HEK293 (cell line): ENCODE data around the gene RNF144A.

Experiments used
- CTCF ChIP-seq: fragments of 450-650 bp; formaldehyde crosslinking; IDR thresholded peaks from 2 replicates; pipeline ENCODE4 v1.5.1; 2016; ENCODE audit warnings: missing biosample characterization, missing genetic modification characterization
- MYNN ChIP-seq: fragments of 450-650 bp; formaldehyde crosslinking; IDR thresholded peaks from 2 replicates; pipeline ENCODE4 v1.5.1; 2016; ENCODE audit warnings: missing biosample characterization, missing genetic modification characterization, borderline replicate concordance
- ZFHX2 ChIP-seq: fragments of 450-650 bp; formaldehyde crosslinking; conservative IDR thresholded peaks from 2 replicates; pipeline ENCODE4 v1.5.1; 2016; ENCODE audit warnings: missing biosample characterization, missing genetic modification characterization
- ZNF571 ChIP-seq: fragments of 450-650 bp; formaldehyde crosslinking; IDR thresholded peaks from 2 replicates; pipeline ENCODE4 v1.5.0; 2017; ENCODE audit warnings: missing biosample characterization, missing genetic modification characterization
- ZNF585B ChIP-seq: fragments of 450-650 bp; formaldehyde crosslinking; IDR thresholded peaks from 2 replicates; pipeline ENCODE4 v1.5.1; 2016; ENCODE audit warnings: missing biosample characterization, missing genetic modification characterization
- ZNF624 ChIP-seq: fragments of 450-650 bp; formaldehyde crosslinking; IDR thresholded peaks from 2 replicates; pipeline ENCODE4 v1.5.1; 2017; ENCODE audit warnings: missing biosample characterization, missing genetic modification characterization
- ZSCAN23 ChIP-seq: fragments of 450-650 bp; formaldehyde crosslinking; IDR thresholded peaks from 2 replicates; pipeline ENCODE4 v1.5.1; 2016; ENCODE audit warnings: missing biosample characterization, missing genetic modification characterization
- ZSCAN30 ChIP-seq: fragments of 450-650 bp; IDR thresholded peaks from 2 replicates; pipeline ENCODE4 v1.5.1; 2018; ENCODE audit warnings: missing biosample characterization, mild to moderate bottlenecking, missing genetic modification characterization, moderate library complexity
- TF ChIP-seq, protein P1 (sequence below): fragments of 450-650 bp; formaldehyde crosslinking; IDR thresholded peaks from 2 replicates; pipeline ENCODE4 v1.5.1; 2016; ENCODE audit warnings: missing biosample characterization, missing genetic modification characterization

DNA sequence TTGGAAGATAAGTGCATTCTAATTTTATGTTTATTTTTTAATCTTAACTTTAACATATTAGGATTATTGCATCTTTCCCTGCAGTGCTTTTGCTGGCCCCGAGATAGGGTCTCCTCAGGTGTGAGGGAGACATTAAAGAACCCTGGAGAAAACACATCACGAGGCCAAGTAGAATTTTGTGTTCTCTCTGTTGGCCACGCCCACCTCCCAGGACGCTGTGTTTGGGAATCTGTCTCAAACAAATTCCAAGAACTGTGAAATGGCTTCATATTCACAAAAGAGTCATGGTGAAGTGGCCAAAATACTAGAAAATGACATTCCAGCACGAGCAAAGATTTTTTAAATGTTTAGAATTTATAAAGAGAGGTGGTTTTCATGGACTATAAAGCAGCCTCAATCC, 27.3 kb downstream of the RNF144A start:
- no peak for TF ChIP-seq ZSCAN30
- TF ChIP-seq ZSCAN23 (tag by site-specific recombination), result no peak
- no peak for TF ChIP-seq ZFHX2 (tag by site-specific recombination)
- no peak for TF ChIP-seq CTCF (tag by site-specific recombination)
- no peak for TF ChIP-seq ZNF624 (tag by site-specific recombination)
- TF ChIP-seq MYNN (tag by site-specific recombination), result no peak
- no peak for TF ChIP-seq ZNF571 (tag by site-specific recombination)
- TF ChIP-seq, protein P1, sequence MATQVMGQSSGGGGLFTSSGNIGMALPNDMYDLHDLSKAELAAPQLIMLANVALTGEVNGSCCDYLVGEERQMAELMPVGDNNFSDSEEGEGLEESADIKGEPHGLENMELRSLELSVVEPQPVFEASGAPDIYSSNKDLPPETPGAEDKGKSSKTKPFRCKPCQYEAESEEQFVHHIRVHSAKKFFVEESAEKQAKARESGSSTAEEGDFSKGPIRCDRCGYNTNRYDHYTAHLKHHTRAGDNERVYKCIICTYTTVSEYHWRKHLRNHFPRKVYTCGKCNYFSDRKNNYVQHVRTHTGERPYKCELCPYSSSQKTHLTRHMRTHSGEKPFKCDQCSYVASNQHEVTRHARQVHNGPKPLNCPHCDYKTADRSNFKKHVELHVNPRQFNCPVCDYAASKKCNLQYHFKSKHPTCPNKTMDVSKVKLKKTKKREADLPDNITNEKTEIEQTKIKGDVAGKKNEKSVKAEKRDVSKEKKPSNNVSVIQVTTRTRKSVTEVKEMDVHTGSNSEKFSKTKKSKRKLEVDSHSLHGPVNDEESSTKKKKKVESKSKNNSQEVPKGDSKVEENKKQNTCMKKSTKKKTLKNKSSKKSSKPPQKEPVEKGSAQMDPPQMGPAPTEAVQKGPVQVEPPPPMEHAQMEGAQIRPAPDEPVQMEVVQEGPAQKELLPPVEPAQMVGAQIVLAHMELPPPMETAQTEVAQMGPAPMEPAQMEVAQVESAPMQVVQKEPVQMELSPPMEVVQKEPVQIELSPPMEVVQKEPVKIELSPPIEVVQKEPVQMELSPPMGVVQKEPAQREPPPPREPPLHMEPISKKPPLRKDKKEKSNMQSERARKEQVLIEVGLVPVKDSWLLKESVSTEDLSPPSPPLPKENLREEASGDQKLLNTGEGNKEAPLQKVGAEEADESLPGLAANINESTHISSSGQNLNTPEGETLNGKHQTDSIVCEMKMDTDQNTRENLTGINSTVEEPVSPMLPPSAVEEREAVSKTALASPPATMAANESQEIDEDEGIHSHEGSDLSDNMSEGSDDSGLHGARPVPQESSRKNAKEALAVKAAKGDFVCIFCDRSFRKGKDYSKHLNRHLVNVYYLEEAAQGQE (tag by site-specific recombination), result no peak
- TF ChIP-seq ZNF585B (tag by site-specific recombination), result no peak
